H9 (cell line): ENCODE data around the gene PRKAG3. TPM values are rescaled to one million over a fixed set of nuclear protein-coding genes. Genes with fewer than 3 reads are reported as not detected.
A peak's percentile ranks its signal among the peaks of the same experiment; 100 is the strongest.

Source experiments
- DNase-seq: peaks from one replicate; pipeline ENCODE4 v3.0.0-alpha.2; 2017
- H2AFZ ChIP-seq: one replicate; pipeline ENCODE4 v1.6.1; 2013; ENCODE audit warnings: mild to moderate bottlenecking, low read length, control low read depth, moderate library complexity
- H2AK5ac ChIP-seq: 2 replicates; pipeline ENCODE4 v1.6.1; 2013; ENCODE audit warnings: low read length, control low read depth, mixed read lengths; ENCODE audit not compliant: insufficient read length
- H2BK120ac ChIP-seq: one replicate; pipeline ENCODE4 v1.6.1; 2013; ENCODE audit warnings: low read depth, mild to moderate bottlenecking, low read length, control low read depth, inconsistent platforms; ENCODE audit not compliant: poor library complexity, severe bottlenecking
- H2BK12ac ChIP-seq: 2 replicates; pipeline ENCODE4 v1.6.1; 2013; ENCODE audit warnings: low read length, control low read depth, mixed read lengths, low read depth; ENCODE audit not compliant: insufficient read length
- H2BK15ac ChIP-seq: 2 replicates; pipeline ENCODE4 v1.6.1; 2013; ENCODE audit warnings: low read depth, low read length, control low read depth
- H2BK20ac ChIP-seq: one replicate; pipeline ENCODE4 v1.6.1; 2013; ENCODE audit warnings: low read depth, mild to moderate bottlenecking, low read length, control low read depth, inconsistent platforms; ENCODE audit not compliant: poor library complexity, severe bottlenecking
- H2BK5ac ChIP-seq: 2 replicates; pipeline ENCODE4 v1.6.1; 2013; ENCODE audit warnings: low read length, control low read depth, mixed read lengths; ENCODE audit not compliant: insufficient read length
- H3K14ac ChIP-seq: 2 replicates; pipeline ENCODE4 v1.6.1; 2013; ENCODE audit warnings: low read length, control low read depth; ENCODE audit not compliant: insufficient read depth
- H3K18ac ChIP-seq: 2 replicates; pipeline ENCODE4 v1.6.1; 2013; ENCODE audit warnings: low read depth, mild to moderate bottlenecking, mixed read lengths, low read length, control low read depth; ENCODE audit not compliant: insufficient read length
- H3K23ac ChIP-seq: 2 replicates; pipeline ENCODE4 v1.6.1; 2013; ENCODE audit warnings: low read length, control low read depth, mixed read lengths, low read depth; ENCODE audit not compliant: insufficient read length
- H3K23me2 ChIP-seq: 2 replicates; pipeline ENCODE4 v1.6.1; 2013; ENCODE audit warnings: low read depth, mild to moderate bottlenecking, mixed read lengths, low read length, control low read depth; ENCODE audit not compliant: insufficient read length, poor library complexity, severe bottlenecking
- H3K27ac ChIP-seq: 2 replicates; pipeline ENCODE4 v1.5.1; 2013; ENCODE audit warnings: low read length, control low read depth, mixed read lengths, low read depth; ENCODE audit not compliant: insufficient read length
- H3K27me3 ChIP-seq: 2 replicates; pipeline ENCODE4 v1.6.1; 2013; ENCODE audit warnings: low read length, control low read depth, inconsistent platforms; ENCODE audit not compliant: insufficient read depth
- H3K4ac ChIP-seq: 2 replicates; pipeline ENCODE4 v1.6.1; 2013; ENCODE audit warnings: low read depth, mild to moderate bottlenecking, control low read depth, inconsistent platforms, low read length, moderate library complexity
- H3K4me1 ChIP-seq: 2 replicates; pipeline ENCODE4 v1.6.1; 2013; ENCODE audit warnings: low read length, control low read depth, inconsistent platforms; ENCODE audit not compliant: insufficient read depth
- H3K4me2 ChIP-seq: 2 replicates; pipeline ENCODE4 v1.6.1; 2013; ENCODE audit warnings: low read length, control low read depth, mixed read lengths; ENCODE audit not compliant: insufficient read length, insufficient read depth
- H3K56ac ChIP-seq: 2 replicates; pipeline ENCODE4 v1.6.1; 2013; ENCODE audit warnings: low read depth, mild to moderate bottlenecking, mixed read lengths, low read length, control low read depth; ENCODE audit not compliant: insufficient read length
- H3K79me1 ChIP-seq: 2 replicates; pipeline ENCODE4 v1.6.1; 2013; ENCODE audit warnings: low read depth, mild to moderate bottlenecking, moderate library complexity, low read length, control low read depth, inconsistent platforms; ENCODE audit not compliant: insufficient read depth, poor library complexity, severe bottlenecking
- H3K79me2 ChIP-seq: 2 replicates; pipeline ENCODE4 v1.6.1; 2013; ENCODE audit warnings: low read length, control low read depth, inconsistent platforms; ENCODE audit not compliant: insufficient read depth
- H3K9ac ChIP-seq: 2 replicates; pipeline ENCODE4 v1.6.1; 2013; ENCODE audit warnings: low read length, control low read depth, mixed read lengths; ENCODE audit not compliant: insufficient read length; ENCODE audit errors: extremely low read depth
- H3K9me3 ChIP-seq: one replicate; pipeline ENCODE4 v1.6.1; 2013; ENCODE audit warnings: low read depth, low read length, inconsistent platforms; ENCODE audit not compliant: control insufficient read depth
- H3T11ph ChIP-seq: one replicate; pipeline ENCODE4 v1.6.1; 2013; ENCODE audit warnings: mild to moderate bottlenecking, low read length, control low read depth, inconsistent platforms
- H4K20me1 ChIP-seq: one replicate; pipeline ENCODE4 v1.6.1; 2013; ENCODE audit not compliant: control insufficient read depth, insufficient read length, insufficient read depth
- H4K5ac ChIP-seq: 2 replicates; pipeline ENCODE4 v1.6.1; 2013; ENCODE audit warnings: low read depth, mild to moderate bottlenecking, mixed read lengths, low read length, control low read depth; ENCODE audit not compliant: insufficient read length
- H4K8ac ChIP-seq: replicated peaks from 2 replicates; pipeline ENCODE4 v1.6.1; 2013; ENCODE audit warnings: low read length, control low read depth, mixed read lengths, low read depth; ENCODE audit not compliant: insufficient read length
- H4K91ac ChIP-seq: 2 replicates; pipeline ENCODE4 v1.6.1; 2013; ENCODE audit warnings: low read depth, mild to moderate bottlenecking, moderate library complexity, mixed read lengths, low read length, control low read depth; ENCODE audit not compliant: insufficient read length
- H3K27ac Mint-ChIP-seq, 3 experiments: 2 replicates in 2 of 3; 3 replicates in 1 of 3; pipeline ENCODE4 v1.8.0; 2020 to 2021; ENCODE audit warnings: mixed read lengths in 3 of 3, mild to moderate bottlenecking in 1 of 3, moderate library complexity in 1 of 3
- H3K27me3 Mint-ChIP-seq: 2 replicates; pipeline ENCODE4 v1.8.0; 2021; ENCODE audit warnings: low read depth, mild to moderate bottlenecking, moderate library complexity, mixed read lengths
- H3K36me3 Mint-ChIP-seq, 3 experiments: 2 replicates in 2 of 3; 3 replicates in 1 of 3; pipeline ENCODE4 v1.8.0; 2020 to 2021; ENCODE audit warnings: low read depth in 3 of 3, mixed read lengths in 3 of 3; ENCODE audit not compliant: insufficient read depth in 1 of 3
- H3K4me1 Mint-ChIP-seq, 2 experiments: 2 replicates each; pipeline ENCODE4 v1.8.0; 2020; ENCODE audit warnings: mixed read lengths in 2 of 2
- H3K4me3 Mint-ChIP-seq, 2 experiments: 2 replicates in 1 of 2; 3 replicates in 1 of 2; pipeline ENCODE4 v1.8.0; 2020 to 2021; ENCODE audit warnings: mild to moderate bottlenecking in 2 of 2, mixed read lengths in 2 of 2, moderate library complexity in 1 of 2
- H3K9me3 Mint-ChIP-seq, 2 experiments: 2 replicates in 1 of 2; 3 replicates in 1 of 2; pipeline ENCODE4 v1.8.0; 2020; ENCODE audit warnings: mild to moderate bottlenecking in 2 of 2, mixed read lengths in 2 of 2, moderate library complexity in 1 of 2
- WGBS: extraction: QIAGEN DNeasy Blood & Tissue Kit; methylation state at CpG from one replicate; pipeline ENCODE4 v1.1.7; 2013; ENCODE audit warnings: missing lambda C conversion rate, low lambda C conversion rate, mixed read lengths; ENCODE audit not compliant: insufficient read length; ENCODE audit errors: extremely low coverage; 5-methylcytosine and 5-hydroxymethylcytosine counted together
- total RNA-seq: library from RNA; stranded (reverse); gene quantifications from 2 replicates; pipeline ENCODE4 v1.2.1, GENCODE V29; 2021
- TF ChIP-seq, protein P1 (sequence below): fragments of 200-600 bp; sonication (generic); conservative IDR thresholded peaks from 3 replicates; pipeline ENCODE4 v1.8.0; 2021; ENCODE audit warnings: antibody characterized with exemption, mild to moderate bottlenecking

Gene PRKAG3
- total RNA-seq, 1 experiment from 2014 or later = not detected

DNA sequence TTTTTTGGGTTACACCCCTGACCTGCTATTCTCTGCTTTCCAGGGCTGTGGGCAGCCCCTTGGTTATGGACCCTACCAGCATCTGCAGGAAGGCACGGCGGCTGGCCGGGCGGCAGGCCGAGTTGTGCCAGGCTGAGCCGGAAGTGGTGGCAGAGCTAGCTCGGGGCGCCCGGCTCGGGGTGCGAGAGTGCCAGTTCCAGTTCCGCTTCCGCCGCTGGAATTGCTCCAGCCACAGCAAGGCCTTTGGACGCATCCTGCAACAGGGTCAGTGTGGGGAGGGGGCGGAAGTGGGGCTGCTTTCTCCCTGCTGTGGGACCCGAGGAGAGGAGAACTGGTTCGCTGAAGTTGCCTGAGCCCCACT is 39.4 kb upstream of the PRKAG3 start:
- Histone ChIP-seq H3K4me1 (no peaks in the 10 kb centered on the region), H3K79me1 (no peaks in the 10 kb centered on the region), H3K14ac (no peak overlapping the region; the same call in 1 of the 2 replicates), H3K23me2 (peaks cover 2% of the 10 kb centered on the region), H3K18ac (no peak overlapping the region), H2BK12ac (no peak overlapping the region), H3T11ph (no peak overlapping the region), H3K27me3 (peaks cover 96% of the 10 kb centered on the region), H4K5ac (no peak overlapping the region), H4K8ac (no peak overlapping the region), H2BK20ac (no peak overlapping the region), H2BK5ac (no peak overlapping the region), H3K9me3 (no peaks in the 10 kb centered on the region), H2BK15ac (no peak overlapping the region), H3K23ac (no peak overlapping the region), H4K20me1 (no peaks in the 10 kb centered on the region), H3K27ac (no peak overlapping the region), H3K79me2 (no peaks in the 10 kb centered on the region), H3K9ac (no peak overlapping the region), H3K4me2 (peak overlapping the region; percentile 4), H2AK5ac (no peak overlapping the region), H4K91ac (no peak overlapping the region), H2AFZ (no peak overlapping the region), H3K4ac (no peak overlapping the region), H3K56ac (no peak overlapping the region), H2BK120ac (no peak overlapping the region)
- no peak overlapping the region; a peak in 1 of 5 replicates for H3K4me3 Mint-ChIP-seq
- H3K36me3 Mint-ChIP-seq = no peaks in the 10 kb centered on the region; a peak in 1 of 7 replicates
- TF ChIP-seq, protein P1, sequence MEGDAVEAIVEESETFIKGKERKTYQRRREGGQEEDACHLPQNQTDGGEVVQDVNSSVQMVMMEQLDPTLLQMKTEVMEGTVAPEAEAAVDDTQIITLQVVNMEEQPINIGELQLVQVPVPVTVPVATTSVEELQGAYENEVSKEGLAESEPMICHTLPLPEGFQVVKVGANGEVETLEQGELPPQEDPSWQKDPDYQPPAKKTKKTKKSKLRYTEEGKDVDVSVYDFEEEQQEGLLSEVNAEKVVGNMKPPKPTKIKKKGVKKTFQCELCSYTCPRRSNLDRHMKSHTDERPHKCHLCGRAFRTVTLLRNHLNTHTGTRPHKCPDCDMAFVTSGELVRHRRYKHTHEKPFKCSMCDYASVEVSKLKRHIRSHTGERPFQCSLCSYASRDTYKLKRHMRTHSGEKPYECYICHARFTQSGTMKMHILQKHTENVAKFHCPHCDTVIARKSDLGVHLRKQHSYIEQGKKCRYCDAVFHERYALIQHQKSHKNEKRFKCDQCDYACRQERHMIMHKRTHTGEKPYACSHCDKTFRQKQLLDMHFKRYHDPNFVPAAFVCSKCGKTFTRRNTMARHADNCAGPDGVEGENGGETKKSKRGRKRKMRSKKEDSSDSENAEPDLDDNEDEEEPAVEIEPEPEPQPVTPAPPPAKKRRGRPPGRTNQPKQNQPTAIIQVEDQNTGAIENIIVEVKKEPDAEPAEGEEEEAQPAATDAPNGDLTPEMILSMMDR = no peak
- no CpG with 5 or more reads among the region's 18 CpGs for WGBS
- H3K27ac Mint-ChIP-seq = no peak overlapping the region
- peaks cover 9 to 18% of the 10 kb centered on the region in 2 experiments for H3K4me1 Mint-ChIP-seq
- peaks cover 2 to 3% of the 10 kb centered on the region in 2 experiments; a peak in 4 of 5 replicates for H3K9me3 Mint-ChIP-seq
- peaks cover 98% of the 10 kb centered on the region for H3K27me3 Mint-ChIP-seq
- no peak for DNase-seq
